HS-5 (cell line): ENCODE results near the gene C1orf105.

Source experiments
- DNase-seq: peaks from one replicate; pipeline ENCODE4 v3.0.0-alpha.2; 2012; ENCODE audit warnings: low read depth

The C1orf105 gene

GRCh38 chr1:172457479-172458130, 37.1 kb downstream of the C1orf105 start:
- DNase-seq: no peak

- DNase-seq: no peak
Measured at GRCh38 chr1:172460177-172460576, 39.7 kb downstream of the C1orf105 start.

DNA sequence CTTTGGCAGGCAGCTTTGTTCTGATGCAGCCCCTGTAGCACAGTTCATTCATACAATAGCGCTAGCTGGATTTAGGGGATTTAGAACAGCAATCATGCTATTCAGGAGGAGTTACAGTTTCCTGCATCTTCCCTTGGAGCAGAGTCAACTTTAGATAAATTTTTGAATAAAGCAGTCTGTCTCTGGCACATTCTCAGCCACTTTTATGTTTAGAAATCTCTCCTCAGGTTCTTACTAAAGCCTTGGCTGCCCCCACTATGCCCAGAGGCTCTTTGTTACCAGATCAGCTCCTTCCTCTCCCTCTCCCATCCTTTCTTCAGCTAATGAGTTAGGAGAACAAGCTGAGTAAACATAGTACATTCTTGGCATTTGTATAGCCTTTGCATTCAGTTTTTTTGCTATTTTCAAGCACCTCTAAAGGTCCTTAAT, 40.4 kb downstream of the C1orf105 start:
- DNase-seq: no peak

GRCh38 chr1:172465617-172466016, 45.1 kb downstream of the C1orf105 start:
- no peak for DNase-seq

DNA sequence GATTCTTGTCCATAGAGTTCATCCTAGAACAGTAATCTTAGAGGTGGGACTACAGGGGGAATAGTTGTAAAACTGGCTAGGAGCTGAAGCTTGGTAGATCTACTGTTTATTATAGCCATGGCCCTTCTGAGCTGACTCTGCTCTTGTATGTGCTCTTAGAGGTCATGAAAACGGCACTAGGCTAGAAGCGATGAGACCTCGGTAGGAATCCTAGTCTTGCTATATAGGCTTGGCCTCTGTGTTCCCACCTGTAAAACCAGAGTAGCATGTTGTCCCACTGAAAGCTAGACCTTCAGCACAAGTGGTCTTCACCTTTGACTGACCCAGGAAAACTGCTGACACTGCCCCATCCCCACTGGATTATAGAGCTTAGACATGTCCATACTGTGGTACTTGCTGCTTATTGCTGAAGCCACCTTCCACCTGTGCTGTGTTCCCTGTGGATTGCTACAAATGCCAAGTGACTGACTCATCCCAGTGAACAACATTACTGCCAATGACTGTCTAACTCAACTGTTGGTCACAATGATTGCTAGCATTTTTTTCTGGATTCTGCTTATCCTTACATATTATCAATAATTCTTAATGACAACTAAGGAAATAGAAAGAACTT, 46.4 kb downstream of the C1orf105 start:
- DNase-seq: no peak

- DNase-seq: no peak
Measured at GRCh38 chr1:172467446-172467845, 47.0 kb downstream of the C1orf105 start.

DNA sequence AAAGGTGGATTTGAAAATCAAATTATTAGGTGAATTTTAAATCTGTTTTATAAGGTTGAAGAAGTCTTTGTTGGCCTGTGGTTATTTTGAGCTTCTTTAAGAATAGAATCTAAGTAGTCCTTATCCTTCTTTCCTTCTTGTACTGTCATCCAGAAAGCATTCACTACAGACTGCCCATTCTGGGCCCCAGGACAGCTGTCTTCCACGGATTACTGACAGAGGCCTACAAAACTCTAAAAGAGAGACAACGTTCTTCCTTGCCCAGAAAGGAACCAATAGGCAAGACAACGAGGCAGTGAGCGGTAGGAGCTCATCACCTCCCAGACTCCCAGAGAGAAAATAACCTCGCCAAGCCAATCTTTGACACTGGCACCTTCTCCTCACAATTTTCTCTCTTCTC, 47.8 kb downstream of the C1orf105 start:
- no peak for DNase-seq

- no peak for DNase-seq
Measured at GRCh38 chr1:172469717-172470116, 49.2 kb downstream of the C1orf105 start.

GRCh38 chr1:172470149-172470548, 49.7 kb downstream of the C1orf105 start:
- DNase-seq: no peak

DNA sequence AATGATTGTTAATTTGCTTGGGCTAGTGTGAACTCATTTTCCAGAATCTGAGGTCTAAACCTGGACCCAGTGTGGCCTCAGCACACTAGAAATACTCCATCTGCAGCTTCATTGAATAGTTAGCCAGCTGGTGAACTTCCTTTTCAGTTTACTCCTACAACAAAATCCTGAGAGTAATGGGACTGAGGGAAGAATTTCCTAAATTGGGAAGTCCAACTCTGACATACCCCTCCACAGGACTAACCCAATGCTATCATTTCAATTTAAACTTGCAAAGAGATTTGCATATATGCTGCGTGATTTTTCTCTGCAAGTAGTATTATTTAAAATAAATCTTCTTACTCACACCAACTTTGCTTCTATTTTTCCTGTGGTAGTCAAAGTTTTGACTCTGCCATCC, 51.2 kb downstream of the C1orf105 start:
- no peak for DNase-seq

DNA sequence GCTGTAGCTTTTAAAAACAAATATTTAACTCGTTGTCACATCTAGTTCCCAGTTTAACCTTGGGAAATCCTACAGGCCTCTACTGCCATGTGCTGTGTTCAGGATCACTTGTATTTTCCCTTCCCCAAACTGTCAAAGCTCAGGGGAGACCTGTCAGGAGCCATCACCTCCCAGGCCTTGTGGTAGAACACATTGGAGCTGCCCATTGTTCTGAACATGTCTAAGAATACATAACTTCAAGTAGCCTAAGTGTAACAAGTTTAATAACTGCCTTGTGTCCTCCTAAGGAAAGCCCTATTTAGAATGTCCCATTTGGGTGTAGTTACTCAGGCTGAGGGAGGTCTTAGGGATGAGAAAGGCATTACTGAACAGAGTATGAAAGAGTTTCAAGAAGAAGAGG, 52.0 kb downstream of the C1orf105 start:
- no peak for DNase-seq

DNA sequence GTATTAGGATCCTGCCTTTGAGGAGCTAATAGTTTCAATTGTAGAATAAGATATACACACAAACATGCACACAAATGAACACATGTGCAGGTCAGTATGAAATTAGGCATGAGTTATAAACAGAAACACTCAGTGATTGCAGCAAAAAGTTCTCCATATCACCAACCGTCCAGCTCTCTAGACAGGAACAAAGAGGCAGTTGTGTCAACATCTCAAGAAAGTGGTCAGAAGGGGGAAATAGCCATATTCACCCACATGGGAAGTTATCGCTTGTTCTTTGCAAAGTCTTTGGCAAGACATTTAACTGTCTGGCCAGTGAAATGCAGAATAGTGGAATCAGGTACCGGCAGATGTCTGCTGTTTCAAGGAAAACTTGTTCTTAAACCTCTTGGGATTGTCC, 52.8 kb downstream of the C1orf105 start:
- DNase-seq: no peak

GRCh38 chr1:172473842-172474241, 53.4 kb downstream of the C1orf105 start:
- DNase-seq: no peak

DNA sequence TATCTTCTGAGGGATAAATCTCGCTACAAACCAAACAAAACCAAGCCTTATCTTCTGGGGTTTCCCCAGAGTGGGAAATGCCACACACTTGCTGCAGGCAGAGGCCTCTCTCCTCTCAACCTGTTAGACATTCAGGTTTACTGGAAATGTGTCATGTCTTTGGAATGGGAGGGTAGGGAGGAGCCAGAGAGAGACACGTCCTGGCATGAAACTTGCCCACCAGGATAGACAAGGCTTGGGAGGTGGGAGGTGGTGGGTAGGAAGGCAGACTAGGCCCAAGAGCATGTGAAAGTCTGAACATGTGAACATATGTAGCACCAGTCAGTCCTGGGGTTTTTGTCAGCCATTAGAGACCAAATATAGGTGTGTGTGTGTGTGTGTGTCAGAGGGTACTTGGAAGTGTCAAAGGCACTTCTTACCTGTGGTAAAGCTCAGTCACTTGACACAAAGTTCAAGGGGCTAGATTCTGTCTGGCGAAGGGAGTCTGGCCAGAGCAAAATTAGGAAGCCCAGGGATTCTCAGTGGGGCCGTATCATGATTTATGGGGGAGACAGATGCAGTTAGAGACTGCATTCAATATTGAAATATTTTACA, 55.8 kb downstream of the C1orf105 start:
- DNase-seq: no peak

DNA sequence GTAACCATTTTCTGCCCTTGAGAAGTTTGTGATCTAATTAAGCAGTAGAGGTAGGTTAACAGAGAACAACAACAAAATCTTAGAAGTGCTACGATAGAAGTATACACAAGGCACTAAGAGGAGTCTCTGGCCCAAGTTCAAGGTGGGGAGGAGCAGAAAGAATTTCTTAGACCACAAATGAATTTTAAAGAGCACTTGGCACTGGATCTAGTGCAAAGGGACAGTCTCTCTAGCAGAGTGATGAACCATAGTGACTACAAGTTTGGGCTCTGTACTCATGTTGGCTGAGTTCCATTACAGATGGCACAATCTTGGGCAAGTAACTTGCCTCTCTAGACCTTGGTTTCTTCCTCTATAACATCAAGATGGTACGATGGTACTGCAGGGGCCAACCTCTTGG, 56.7 kb downstream of the C1orf105 start:
- no peak for DNase-seq

DNA sequence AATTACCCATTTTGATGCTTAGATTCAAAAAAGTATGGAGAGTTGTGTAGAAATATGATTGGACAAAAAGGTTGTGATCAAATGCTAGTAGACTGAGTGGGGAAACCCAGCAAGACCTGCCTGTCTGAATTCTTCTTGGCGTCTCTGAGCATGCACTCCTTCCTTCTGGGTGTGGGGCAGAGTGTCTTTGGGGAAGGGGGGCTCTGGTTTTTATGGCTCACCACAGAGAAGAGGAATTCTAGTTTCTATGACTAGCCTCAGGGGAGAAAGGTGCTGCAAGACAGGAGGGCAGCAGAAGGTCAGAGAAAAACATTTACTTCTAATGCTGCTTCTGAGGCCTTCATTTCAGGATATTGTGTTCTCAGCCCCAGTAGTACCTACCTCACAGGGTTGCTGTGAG, 57.3 kb downstream of the C1orf105 start:
- DNase-seq: no peak

DNA sequence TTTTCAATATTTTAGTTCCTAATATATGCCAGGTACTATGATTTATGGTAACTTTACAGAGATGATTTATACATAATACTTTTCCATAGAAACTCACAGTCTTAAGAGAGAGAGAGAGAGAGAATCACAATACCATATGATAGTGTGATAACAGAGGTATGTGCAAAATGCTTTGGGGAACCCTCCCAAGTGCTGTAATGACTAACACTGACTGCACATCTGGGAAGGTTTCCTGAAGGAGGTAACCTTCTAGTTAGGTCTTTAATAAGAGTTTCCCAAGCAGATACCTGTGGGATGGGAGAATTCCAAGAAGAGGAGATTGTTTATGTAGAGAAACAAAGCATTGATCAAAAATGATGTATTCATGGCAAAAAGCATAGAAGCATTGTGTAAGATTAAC, 58.0 kb downstream of the C1orf105 start:
- no peak for DNase-seq

- DNase-seq: no peak
Measured at GRCh38 chr1:172480431-172480830, 59.9 kb downstream of the C1orf105 start.

- DNase-seq: no peak
Measured at GRCh38 chr1:172482044-172482443, 61.6 kb downstream of the C1orf105 start.

DNA sequence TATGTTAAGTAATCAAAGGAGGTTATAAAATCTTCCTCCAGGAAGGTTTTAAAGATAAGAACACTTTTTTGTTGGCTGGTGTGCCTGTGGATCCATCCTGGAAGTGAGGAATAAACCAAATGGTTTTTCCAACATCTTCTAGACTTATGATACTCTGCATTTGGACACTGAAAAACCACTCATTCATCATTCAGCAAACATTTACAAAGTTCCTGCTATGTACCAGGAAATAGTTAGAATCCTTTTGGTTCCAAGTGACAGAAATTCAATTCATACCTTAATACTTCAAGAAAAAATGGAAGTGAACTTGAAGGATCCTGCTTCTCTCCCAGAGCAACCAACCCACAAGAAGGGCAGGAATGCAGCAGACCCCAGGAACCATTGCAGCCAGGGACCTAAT, 63.0 kb downstream of the C1orf105 start:
- DNase-seq: no peak

- no peak for DNase-seq
Measured at GRCh38 chr1:172484252-172484651, 63.8 kb downstream of the C1orf105 start.

GRCh38 chr1:172485626-172486025, 65.1 kb downstream of the C1orf105 start:
- no peak for DNase-seq

- no peak for DNase-seq
Measured at GRCh38 chr1:172486805-172487454, 66.4 kb downstream of the C1orf105 start.
